HG03280 (cell line): Measurements from ENCODE around the gene KCNQ5.
"Not testable (repeated sequence)": the region's sequence is repeated elsewhere in the genome, so short reads cannot be mapped to it uniquely, and the experiment has no call there.

Source experiments
- ATAC-seq: cut with Tn5 transposase; IDR thresholded peaks from one replicate; pipeline ENCODE4 v1.9.1; 2021; ENCODE audit warnings: mild to moderate bottlenecking, moderate library complexity; ENCODE audit not compliant: unreplicated experiment

The KCNQ5 gene

DNA sequence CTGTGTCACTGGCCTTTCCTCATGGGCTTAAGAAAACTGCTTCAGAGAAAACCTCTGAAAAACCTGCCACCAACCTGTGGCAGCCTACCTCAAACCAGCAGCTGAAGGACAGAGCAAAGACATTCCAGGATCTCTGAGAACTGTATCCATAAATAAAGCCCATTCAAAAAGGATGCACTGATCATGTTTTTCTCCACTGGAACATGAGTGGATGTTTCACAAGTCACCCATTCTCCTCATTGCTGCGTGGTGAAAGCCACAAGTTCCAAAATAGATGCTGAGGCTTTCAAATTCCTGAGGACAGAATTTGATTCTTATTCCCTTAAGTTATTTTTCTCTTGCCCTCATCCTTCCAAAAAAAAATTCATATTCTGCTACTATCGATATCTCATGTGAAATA lies 322.8 kb downstream of the KCNQ5 start:
- no peak for ATAC-seq

DNA sequence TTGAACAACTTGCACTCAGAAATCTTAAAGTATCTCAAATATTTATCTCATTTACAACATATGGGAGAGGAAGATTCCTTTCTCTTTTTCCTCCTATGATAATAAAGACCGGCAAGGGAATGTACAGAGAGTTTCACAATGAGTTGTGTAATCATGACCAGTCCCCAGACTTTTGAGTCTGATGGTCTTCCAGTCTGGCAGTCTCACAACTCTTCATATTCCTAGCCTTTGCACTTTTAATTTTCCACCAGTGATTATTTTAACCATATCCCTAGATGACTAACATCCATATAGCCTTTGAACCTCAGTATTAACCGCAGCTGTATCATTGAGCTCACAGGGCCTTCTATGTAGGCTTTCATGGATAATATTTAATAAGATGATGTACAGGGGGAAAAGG lies 324.9 kb downstream of the KCNQ5 start:
- no peak for ATAC-seq

DNA sequence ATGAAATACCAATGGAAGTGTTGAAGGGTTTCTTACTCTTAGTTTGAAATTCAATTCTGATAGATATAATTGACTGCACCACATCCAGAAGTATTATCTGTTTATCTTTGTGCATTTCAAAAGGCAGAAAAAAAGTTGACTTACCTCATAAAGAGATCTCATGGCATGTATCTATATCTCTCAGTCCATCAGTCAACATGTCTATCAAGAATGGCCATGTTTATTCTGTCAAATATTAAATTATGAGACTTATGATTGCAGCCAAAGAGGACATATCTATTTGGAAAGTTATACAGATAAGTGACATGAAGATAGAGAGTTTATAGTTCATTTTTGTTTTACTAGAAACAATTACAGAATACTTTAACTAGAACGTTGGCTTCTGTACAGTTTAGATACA lies 325.7 kb downstream of the KCNQ5 start:
- ATAC-seq = no peak

DNA sequence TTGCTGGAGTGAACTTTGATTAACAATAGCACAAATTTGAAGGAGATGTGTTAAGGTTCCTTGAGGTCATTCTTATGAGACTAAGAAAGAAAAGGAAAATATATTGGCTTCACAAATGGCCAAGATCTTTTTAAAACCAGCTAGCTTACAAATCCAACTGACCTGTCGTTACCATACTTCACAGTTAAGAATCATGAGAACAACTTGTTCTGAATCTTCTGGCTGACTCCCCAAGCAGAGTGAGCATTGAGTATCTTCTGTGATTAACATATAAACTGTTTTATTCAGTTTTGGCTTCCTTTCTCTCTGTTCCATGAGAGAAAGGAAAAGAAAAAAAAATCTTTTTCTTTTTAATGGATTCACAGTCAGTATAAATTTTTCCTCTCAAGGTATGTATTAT lies 326.3 kb downstream of the KCNQ5 start:
- ATAC-seq = no peak

DNA sequence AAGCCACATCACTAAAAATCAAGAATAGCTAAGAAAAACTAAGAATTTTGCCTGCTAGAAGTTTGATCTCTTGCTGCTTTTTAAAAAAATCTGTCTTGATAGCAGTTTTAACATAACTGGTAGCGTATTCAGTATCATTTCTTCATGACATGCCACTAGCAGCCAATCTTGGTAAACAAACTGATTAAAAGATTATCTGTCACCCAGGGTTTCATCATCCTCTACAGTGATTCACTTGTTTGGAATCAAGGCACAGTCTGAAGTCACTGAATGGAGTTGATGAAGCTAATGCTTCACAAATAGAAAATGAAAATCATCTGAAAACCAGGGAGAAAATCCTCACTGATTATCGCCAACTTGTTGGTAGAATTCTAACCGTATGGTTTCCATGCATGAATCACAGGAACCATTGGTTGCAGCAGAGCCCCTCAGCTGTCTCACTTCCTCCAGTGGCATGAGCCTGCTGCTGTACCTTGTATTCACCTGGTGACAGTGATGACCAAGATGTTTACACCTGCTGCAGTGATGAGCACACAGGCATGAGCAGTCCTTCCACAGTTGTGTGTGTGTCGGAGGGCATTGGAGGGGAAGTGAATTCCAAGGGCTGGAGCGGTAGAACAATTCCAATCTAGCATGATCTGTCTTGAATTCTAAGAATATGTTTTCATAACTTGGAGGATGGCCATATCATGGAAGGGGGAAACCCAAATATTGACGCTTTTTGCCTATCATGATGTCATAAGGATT lies 328.4 kb downstream of the KCNQ5 start:
- ATAC-seq = no peak

- no peak for ATAC-seq
These were observed 331.2 kb downstream of the KCNQ5 start for GRCh38 chr6:72952808-72953630.

- no peak for ATAC-seq
These were observed 332.1 kb downstream of the KCNQ5 start for GRCh38 chr6:72953971-72954381.

- ATAC-seq = no peak
These were observed 332.9 kb downstream of the KCNQ5 start for GRCh38 chr6:72954716-72955115.

GRCh38 chr6:72955666-72956065 lies 333.8 kb downstream of the KCNQ5 start:
- no peak for ATAC-seq

DNA sequence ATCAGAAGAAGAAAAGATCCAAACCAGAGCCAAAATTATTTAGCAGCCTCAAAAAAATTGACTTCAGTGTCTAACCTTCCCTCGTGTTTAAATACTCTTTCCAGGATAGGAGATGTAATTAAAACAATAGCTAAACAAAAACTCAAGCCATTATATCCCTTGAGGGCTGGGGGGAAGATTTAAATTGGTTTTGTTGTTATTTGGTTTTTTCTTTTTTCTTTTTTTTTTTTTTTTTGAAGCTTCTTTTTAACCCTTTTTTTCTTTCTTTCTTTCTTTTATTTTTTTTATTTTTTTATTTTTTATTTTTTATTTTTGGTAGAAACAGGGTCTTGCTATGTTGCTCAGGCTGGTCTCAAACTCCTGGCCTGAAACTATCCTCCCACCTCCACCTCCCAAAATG lies 334.4 kb downstream of the KCNQ5 start:
- no peak for ATAC-seq

DNA sequence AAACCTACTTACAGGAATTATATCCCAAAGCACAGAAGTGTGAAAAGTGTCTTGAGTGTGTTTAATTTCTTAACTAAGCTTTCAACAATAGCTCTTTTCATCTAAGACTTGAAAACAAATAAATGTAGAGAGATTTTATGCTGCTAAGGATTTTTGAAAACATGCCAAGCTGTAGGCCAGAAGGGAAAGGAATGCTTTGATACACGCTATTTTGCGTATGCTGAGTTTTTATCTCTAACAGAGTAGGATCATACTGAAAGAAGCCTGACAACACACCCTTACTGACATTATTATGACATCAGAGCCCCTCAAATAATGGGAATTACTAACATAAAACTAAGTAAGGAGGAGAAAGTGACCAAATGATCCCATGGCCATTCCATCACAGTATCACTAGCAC lies 338.0 kb downstream of the KCNQ5 start:
- no peak for ATAC-seq

DNA sequence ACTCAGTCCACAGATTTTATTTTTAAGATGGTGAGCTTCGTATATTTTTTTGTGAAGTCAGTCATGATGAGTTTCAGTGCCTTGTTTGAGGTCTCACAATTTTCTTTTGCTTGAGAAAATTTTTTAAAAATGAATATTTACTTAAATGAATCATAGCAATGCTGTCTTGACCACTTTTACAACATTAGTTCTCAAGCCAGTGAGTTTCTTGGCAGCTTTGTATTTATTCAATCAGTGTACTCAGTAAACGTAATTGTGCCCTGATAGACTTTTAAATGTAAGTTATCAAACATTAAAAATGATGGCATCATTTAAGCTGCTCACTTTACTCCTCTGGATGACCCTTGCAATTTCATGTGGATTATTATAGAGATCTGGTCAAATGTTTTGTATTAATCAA lies 342.1 kb downstream of the KCNQ5 start:
- no peak for ATAC-seq

- no peak for ATAC-seq
These were observed 344.9 kb downstream of the KCNQ5 start for GRCh38 chr6:72966628-72967280.

- no peak for ATAC-seq
These were observed 345.5 kb downstream of the KCNQ5 start for GRCh38 chr6:72967329-72967728.

DNA sequence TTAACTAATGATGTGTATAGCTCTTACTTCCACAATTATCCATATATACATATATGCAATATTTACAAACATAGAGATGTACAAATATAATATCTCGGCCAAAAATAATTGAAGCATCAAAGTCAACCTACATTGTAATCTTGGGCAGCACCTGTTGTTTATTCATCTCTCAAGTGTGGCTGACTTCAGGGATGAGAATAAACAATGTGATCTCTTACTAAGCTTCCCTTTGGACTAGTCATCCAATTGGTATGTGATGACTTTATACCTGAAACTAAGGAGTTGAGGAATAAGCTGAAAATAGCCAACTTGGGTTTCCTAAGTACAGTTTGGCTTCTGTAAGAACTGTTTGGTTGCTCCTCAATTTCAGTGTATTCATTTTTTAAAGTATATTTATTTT lies 346.8 kb downstream of the KCNQ5 start:
- no peak for ATAC-seq

- no peak for ATAC-seq
These were observed 347.8 kb downstream of the KCNQ5 start for GRCh38 chr6:72969666-72970065.

GRCh38 chr6:72972579-72972978 lies 350.7 kb downstream of the KCNQ5 start:
- ATAC-seq = no peak

DNA sequence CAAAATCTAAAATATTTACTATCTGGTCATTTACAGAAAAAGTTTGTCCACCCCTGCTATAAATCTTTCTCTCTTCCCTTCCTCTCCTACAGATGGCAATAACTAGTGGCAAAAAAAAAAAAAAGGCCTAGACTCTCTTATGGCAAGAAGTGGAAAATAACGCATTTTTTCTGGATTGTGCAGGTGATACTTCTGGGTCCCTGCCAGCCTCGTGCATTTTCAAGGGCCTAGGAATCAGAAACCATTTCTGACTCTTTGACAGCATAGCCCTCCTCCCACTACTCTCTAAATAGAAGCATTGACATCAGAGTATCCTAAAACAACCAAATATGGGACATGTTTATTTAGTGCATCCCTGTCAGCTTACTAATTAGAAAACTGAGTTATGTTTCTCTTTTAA lies 352.4 kb downstream of the KCNQ5 start:
- no peak for ATAC-seq

DNA sequence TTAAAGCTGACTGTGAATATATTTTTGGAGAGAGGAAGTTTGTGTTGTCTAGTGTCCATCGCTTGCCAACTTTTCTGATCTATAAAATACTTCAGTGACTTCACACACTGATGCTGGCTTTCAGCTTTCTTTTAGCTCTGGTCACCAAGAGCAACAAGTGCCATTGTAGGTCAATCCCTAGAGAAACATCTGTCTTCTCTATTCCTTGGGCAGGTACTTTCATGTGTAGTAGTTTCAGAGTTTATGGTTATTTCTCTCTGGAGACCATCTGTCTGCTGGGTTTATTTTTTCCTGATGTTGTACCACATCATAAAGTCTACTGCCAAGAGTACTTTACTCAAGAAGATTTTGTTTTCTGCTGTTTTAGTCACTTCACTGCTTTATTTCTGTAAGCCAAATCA lies 353.5 kb downstream of the KCNQ5 start:
- peak; percentile 61 for ATAC-seq

GRCh38 chr6:72976484-72976883 lies 354.6 kb downstream of the KCNQ5 start:
- ATAC-seq = no peak

DNA sequence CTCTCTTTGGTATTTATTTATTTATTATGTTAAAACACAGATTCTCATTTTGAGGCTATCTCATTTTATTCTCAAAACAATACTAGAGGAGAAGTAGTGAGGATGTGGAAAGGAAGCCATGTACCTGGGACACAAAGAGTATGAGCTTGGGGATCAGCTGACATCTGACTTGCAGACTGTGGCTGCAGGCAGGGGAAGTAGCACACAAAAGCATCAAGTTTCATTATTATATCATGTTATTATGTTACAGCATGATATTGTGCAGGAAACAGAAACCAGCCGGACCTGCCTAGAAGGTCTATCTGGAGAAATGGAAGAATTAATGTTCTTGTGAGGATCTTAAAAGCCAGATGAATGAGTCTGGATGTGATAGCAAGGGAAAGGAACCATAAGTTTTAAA lies 355.2 kb downstream of the KCNQ5 start:
- peak; percentile 74 for ATAC-seq

GRCh38 chr6:72978808-72979207 lies 356.9 kb downstream of the KCNQ5 start:
- ATAC-seq = not testable (repeated sequence)
